Measurements from ENCODE around the gene RABGAP1.

- peak in 1 of 5 experiments; percentile 20 for TF ChIP-seq CTCF (IDR thresholded peaks at IDR 0.05)
- peak in 1 of 2 donors; percentile 50 for TF ChIP-seq POLR2A (IDR thresholded peaks at IDR 0.05)
- peak; percentile 80 to 84 for TF ChIP-seq EP300 (IDR thresholded peaks at IDR 0.05)
Observed at GRCh38 chr9:122931226-122932121, 9.3 kb upstream of the RABGAP1 start, which contains the start of gene ZBTB26.

Data from tibial nerve (tissue), 4 donors.